Amniotic epithelial cell (primary cell): ENCODE results near the gene WFDC13.
"Not testable (repeated sequence)": the region's sequence is repeated elsewhere in the genome, so short reads cannot be mapped to it uniquely, and the experiment has no call there.

ENCODE experiments used
- DNase-seq: peaks from one replicate; pipeline ENCODE4 v3.0.0-alpha.2; 2010; ENCODE audit warnings: low read depth

Gene WFDC13

GRCh38 chr20:45701873-45702272 lies at the start of gene WFDC13:
Gene WFDC13, plus strand, starts transcription at chr20:45702038. Its CDS starts 86 bp downstream, at chr20:45702124.
- no peak for DNase-seq

GRCh38 chr20:45657038-45657437 lies 44.8 kb upstream of the WFDC13 start:
- DNase-seq = not testable (repeated sequence)

- DNase-seq = no peak
Observed at GRCh38 chr20:45670139-45670538, 31.7 kb upstream of the WFDC13 start, which contains the start of gene WFDC11. Gene WFDC11, minus strand, starts transcription at chr20:45670239. Its CDS starts 19,639 bp downstream, at chr20:45650600.

- DNase-seq = no peak
Observed at GRCh38 chr20:45672765-45673164, 29.1 kb upstream of the WFDC13 start.

- no peak for DNase-seq
Observed at GRCh38 chr20:45679650-45680049, 22.2 kb upstream of the WFDC13 start.

GRCh38 chr20:45685896-45686295 lies 15.9 kb upstream of the WFDC13 start:
- no peak for DNase-seq

GRCh38 chr20:45693346-45693745 lies 8.5 kb upstream of the WFDC13 start:
- DNase-seq = not testable (repeated sequence)

- no peak for DNase-seq
Observed at GRCh38 chr20:45695496-45695895, 6.3 kb upstream of the WFDC13 start.

GRCh38 chr20:45701104-45701503 lies 734 bp upstream of the WFDC13 start:
- no peak for DNase-seq

GRCh38 chr20:45704969-45705637 lies 3.3 kb downstream of the WFDC13 start, which contains the start of gene WFDC10B:
Gene WFDC10B, minus strand, starts transcription at chr20:45705019. Its CDS starts 19,027 bp downstream, at chr20:45685992.
- peak; percentile 4 for DNase-seq

GRCh38 chr20:45716141-45716688 lies 14.4 kb downstream of the WFDC13 start:
- not testable (repeated sequence) for DNase-seq

- DNase-seq = no peak
Observed at GRCh38 chr20:45722047-45722446, 20.2 kb downstream of the WFDC13 start, which contains the start of gene SPINT4. Gene SPINT4, plus strand, starts transcription at chr20:45722347. Its CDS starts 21 bp downstream, at chr20:45722368.

GRCh38 chr20:45725134-45725533 lies 23.3 kb downstream of the WFDC13 start:
- peak; percentile 64 for DNase-seq

- DNase-seq = peak; percentile 89
Observed at GRCh38 chr20:45727044-45727443, 25.2 kb downstream of the WFDC13 start.

GRCh38 chr20:45732199-45732598 lies 30.4 kb downstream of the WFDC13 start:
- no peak for DNase-seq

GRCh38 chr20:45735552-45735951 lies 33.7 kb downstream of the WFDC13 start:
- no peak for DNase-seq

GRCh38 chr20:45735988-45736387 lies 34.1 kb downstream of the WFDC13 start:
- DNase-seq = no peak

GRCh38 chr20:45742596-45742995 lies 40.8 kb downstream of the WFDC13 start:
- DNase-seq = peak; percentile 21

GRCh38 chr20:45745015-45745414 lies 43.2 kb downstream of the WFDC13 start:
- DNase-seq = no peak

GRCh38 chr20:45751721-45752120 lies 49.9 kb downstream of the WFDC13 start:
- no peak for DNase-seq

- DNase-seq = no peak
Observed at GRCh38 chr20:45752746-45753145, 50.9 kb downstream of the WFDC13 start.

- DNase-seq = no peak
Observed at GRCh38 chr20:45758096-45758495, 56.3 kb downstream of the WFDC13 start.
